ENCODE results near the gene MAP2K3. TPM values are rescaled to one million over a fixed set of nuclear protein-coding genes. Genes with fewer than 3 reads are reported as not detected.

MAP2K3 gene
- total RNA-seq, 1 donor from 2014 or later = 29.2 TPM

GRCh38 chr17:21351366-21352065, 67.0 kb downstream of the MAP2K3 start:
- no peak for DNase-seq (ENCODE audit: low read depth)
- H3K27me3 ChIP-seq (ENCODE audit: control insufficient read depth, insufficient read depth, low read length) = no peaks in the 10 kb centered on the region
- H3K36me3 ChIP-seq (ENCODE audit: control insufficient read depth, insufficient read depth, low read length) = no peaks in the 10 kb centered on the region
- TF ChIP-seq CTCF (IDR thresholded peaks at IDR 0.05; ENCODE audit: insufficient read depth, low read length, poor library complexity, severe bottlenecking) = no peak
- no peak overlapping the region for H3K4me3 ChIP-seq (ENCODE audit: low read depth, low read length)

GRCh38 chr17:21352221-21352980, 67.9 kb downstream of the MAP2K3 start:
- no peak overlapping the region for H3K4me3 ChIP-seq (ENCODE audit: low read depth, low read length)
- DNase-seq (ENCODE audit: low read depth) = no peak
- TF ChIP-seq CTCF (IDR thresholded peaks at IDR 0.05; ENCODE audit: insufficient read depth, low read length, poor library complexity, severe bottlenecking) = no peak
- H3K36me3 ChIP-seq (ENCODE audit: control insufficient read depth, insufficient read depth, low read length) = no peaks in the 10 kb centered on the region
- H3K27me3 ChIP-seq (ENCODE audit: control insufficient read depth, insufficient read depth, low read length) = no peaks in the 10 kb centered on the region

GRCh38 chr17:21352981-21353265, 68.4 kb downstream of the MAP2K3 start:
- no peak for TF ChIP-seq CTCF (IDR thresholded peaks at IDR 0.05; ENCODE audit: insufficient read depth, low read length, poor library complexity, severe bottlenecking)
- no peaks in the 10 kb centered on the region for H3K27me3 ChIP-seq (ENCODE audit: control insufficient read depth, insufficient read depth, low read length)

GRCh38 chr17:21353326-21354010, 69.0 kb downstream of the MAP2K3 start:
- no peaks in the 10 kb centered on the region for H3K36me3 ChIP-seq (ENCODE audit: control insufficient read depth, insufficient read depth, low read length)
- no peak for TF ChIP-seq CTCF (IDR thresholded peaks at IDR 0.05; ENCODE audit: insufficient read depth, low read length, poor library complexity, severe bottlenecking)
- H3K27me3 ChIP-seq (ENCODE audit: control insufficient read depth, insufficient read depth, low read length) = peaks cover 2% of the 10 kb centered on the region
- DNase-seq (ENCODE audit: low read depth) = no peak
- H3K4me3 ChIP-seq (ENCODE audit: low read depth, low read length) = no peak overlapping the region

More at GRCh38 chr17:21352981-21353265, 68.4 kb downstream of the MAP2K3 start:
- Histone ChIP-seq H3K36me3 (ENCODE audit: control insufficient read depth, insufficient read depth, low read length) (no peaks in the 10 kb centered on the region), H3K4me3 (ENCODE audit: low read depth, low read length) (no peak overlapping the region)
- DNase-seq (ENCODE audit: low read depth) = no peak

GRCh38 chr17:21354796-21355385, 70.4 kb downstream of the MAP2K3 start:
- no peak for DNase-seq (ENCODE audit: low read depth)
- Histone ChIP-seq H3K4me3 (ENCODE audit: low read depth, low read length) (no peak overlapping the region), H3K27me3 (ENCODE audit: control insufficient read depth, insufficient read depth, low read length) (peaks cover 6% of the 10 kb centered on the region), H3K36me3 (ENCODE audit: control insufficient read depth, insufficient read depth, low read length) (no peaks in the 10 kb centered on the region)
- TF ChIP-seq CTCF (IDR thresholded peaks at IDR 0.05; ENCODE audit: insufficient read depth, low read length, poor library complexity, severe bottlenecking) = no peak

All from kidney epithelial cell (primary cell).